HEK293T (cell line): Measurements from ENCODE around the gene PDX1.

ENCODE experiments used
- CTCF ChIA-PET: fragments of 350-600 bp; formaldehyde crosslinking; extraction: SDS; loops from one replicate; lab custom pipeline; 2021; ENCODE audit warnings: antibody characterized with exemption, inconsistent platforms; lab: Yijun Ruan, JAX
- POLR2A ChIA-PET: fragments of 350-600 bp; formaldehyde crosslinking; extraction: SDS; loops from one replicate; lab custom pipeline; 2020; ENCODE audit warnings: antibody characterized with exemption, inconsistent platforms; lab: Yijun Ruan, JAX
- DNase-seq: peaks from one replicate; pipeline ENCODE4 v3.0.0; 2012; ENCODE audit warnings: mixed read lengths; ENCODE audit errors: extremely low spot score
- ARNT ChIP-seq: fragments of 450-650 bp; IDR thresholded peaks from 2 replicates; pipeline ENCODE4 v1.6.1; 2017; ENCODE audit warnings: mild to moderate bottlenecking
- BHLHE40 ChIP-seq: fragments of 450-650 bp; IDR thresholded peaks from 2 replicates; pipeline ENCODE4 v1.6.1; 2016; ENCODE audit warnings: mild to moderate bottlenecking, moderate library complexity, borderline replicate concordance
- CTBP1 ChIP-seq: fragments of 450-650 bp; IDR thresholded peaks from 2 replicates; pipeline ENCODE4 v1.6.1; 2016; ENCODE audit warnings: borderline replicate concordance
- ELF4 ChIP-seq: fragments of 450-650 bp; IDR thresholded peaks from 2 replicates; pipeline ENCODE4 v1.6.1; 2017; ENCODE audit warnings: antibody characterized with exemption
- FOXA1 ChIP-seq: fragments of 450-650 bp; IDR thresholded peaks from 2 replicates; pipeline ENCODE4 v1.6.1; 2016; ENCODE audit warnings: mild to moderate bottlenecking
- FOXK2 ChIP-seq: fragments of 450-650 bp; IDR thresholded peaks from 2 replicates; pipeline ENCODE4 v1.6.1; 2016; ENCODE audit warnings: mild to moderate bottlenecking
- FOXM1 ChIP-seq: fragments of 450-650 bp; IDR thresholded peaks from 2 replicates; pipeline ENCODE4 v1.6.1; 2017; ENCODE audit warnings: mild to moderate bottlenecking, borderline replicate concordance
- HDGF ChIP-seq: fragments of 450-650 bp; IDR thresholded peaks from 2 replicates; pipeline ENCODE4 v1.6.1; 2017; ENCODE audit warnings: antibody characterized with exemption, borderline replicate concordance
- L3MBTL2 ChIP-seq: fragments of 450-650 bp; conservative IDR thresholded peaks from 2 replicates; pipeline ENCODE4 v1.6.1; 2016; ENCODE audit warnings: mild to moderate bottlenecking
- LEF1 ChIP-seq: fragments of 450-650 bp; IDR thresholded peaks from 2 replicates; pipeline ENCODE4 v1.6.1; 2017; ENCODE audit warnings: mild to moderate bottlenecking, borderline replicate concordance
- NFRKB ChIP-seq: fragments of 450-650 bp; IDR thresholded peaks from 2 replicates; pipeline ENCODE4 v1.6.1; 2016; ENCODE audit warnings: mild to moderate bottlenecking, moderate library complexity
- PKNOX1 ChIP-seq: fragments of 450-650 bp; IDR thresholded peaks from 2 replicates; pipeline ENCODE4 v1.6.1; 2016
- SP1 ChIP-seq: fragments of 450-650 bp; IDR thresholded peaks from 2 replicates; pipeline ENCODE4 v1.6.1; 2017
- SUZ12 ChIP-seq: fragments of 450-650 bp; IDR thresholded peaks from 2 replicates; pipeline ENCODE4 v1.6.1; 2016; ENCODE audit warnings: mild to moderate bottlenecking
- TARDBP ChIP-seq: fragments of 450-650 bp; IDR thresholded peaks from 2 replicates; pipeline ENCODE4 v1.6.1; 2016
- ZNF384 ChIP-seq: fragments of 450-650 bp; IDR thresholded peaks from 2 replicates; pipeline ENCODE4 v1.6.1; 2016

The PDX1 gene

DNA sequence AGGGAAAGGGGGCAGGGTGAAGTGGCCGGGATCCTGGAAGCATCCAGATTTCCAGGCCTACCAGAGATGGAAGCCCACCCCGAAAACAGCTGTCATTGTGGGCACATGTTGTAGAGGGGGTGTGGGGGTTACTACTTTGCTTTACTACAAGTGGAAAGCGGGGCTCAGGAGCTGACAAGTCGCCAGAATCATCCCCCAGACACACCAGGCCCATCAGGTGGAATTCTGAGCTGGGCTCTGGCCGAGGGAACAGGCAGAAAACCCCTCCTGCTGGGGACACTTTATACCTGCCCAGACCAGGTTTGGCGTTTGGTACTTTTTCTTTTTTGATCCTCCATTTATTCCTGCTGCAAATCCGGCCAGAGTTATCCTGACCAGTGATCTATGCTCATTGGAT is 45.5 kb downstream of the PDX1 start:
- ChIA-PET CTCF (interaction anchor here (0.9 to 1.7 kb wide), 3 partner anchors 12 to 139 kb away, joined by 3 to 7 read pairs (median 7); no protein-coding TSS in a partner anchor), POLR2A (interaction anchor here (1.3 kb wide), 1 partner anchor 10 kb away, joined by 3 read pairs; no protein-coding TSS in a partner anchor)
- DNase-seq, result no peak
- TF ChIP-seq FOXA1 (no peak), HDGF (no peak), FOXK2 (no peak), PKNOX1 (no peak), LEF1 (no peak), SUZ12 (no peak), ARNT (no peak), L3MBTL2 (no peak), NFRKB (no peak), ELF4 (no peak), TARDBP (no peak), CTBP1 (no peak)

GRCh38 chr13:27965740-27966640 is 46.2 kb downstream of the PDX1 start:
- POLR2A ChIA-PET, result interaction anchor here (1.3 kb wide), 1 partner anchor 10 kb away, joined by 3 read pairs; no protein-coding TSS in a partner anchor
- TF ChIP-seq FOXK2, result no peak
- TF ChIP-seq CTBP1, result no peak
- TF ChIP-seq FOXA1, result no peak
- no peak for TF ChIP-seq ARNT
- DNase-seq, result no peak
- CTCF ChIA-PET, result interaction anchor here (1.2 to 1.7 kb wide), 2 partner anchors 12 to 140 kb away, joined by 7 read pairs; no protein-coding TSS in a partner anchor

- no peak for DNase-seq
- TF ChIP-seq HDGF, result no peak
- no peak for TF ChIP-seq TARDBP
- no peak for TF ChIP-seq LEF1
- no peak for TF ChIP-seq FOXM1
- TF ChIP-seq SUZ12, result no peak
- no peak for TF ChIP-seq ARNT
- no peak for TF ChIP-seq ELF4
- TF ChIP-seq PKNOX1, result no peak
- no peak for TF ChIP-seq NFRKB
- no peak for TF ChIP-seq FOXA1
- no peak for TF ChIP-seq FOXK2
- no peak for TF ChIP-seq L3MBTL2
- no peak for TF ChIP-seq ZNF384
- TF ChIP-seq CTBP1, result no peak
- TF ChIP-seq BHLHE40, result no peak
- POLR2A ChIA-PET, result interaction anchor here (1.6 to 2.3 kb wide), 2 partner anchors 8 to 13 kb away, joined by 6 to 10 read pairs; no protein-coding TSS in a partner anchor
- CTCF ChIA-PET, result no interaction called here
Observed at GRCh38 chr13:27966641-27967202, 46.9 kb downstream of the PDX1 start.

- CTCF ChIA-PET, result interaction anchor here (0.7 to 1.7 kb wide), 4 partner anchors 14 to 605 kb away, joined by 3 to 5 read pairs (median 4); no protein-coding TSS in a partner anchor
- peak; percentile 37 for DNase-seq
- POLR2A ChIA-PET, result interaction anchor here (1.1 to 2.3 kb wide), 5 partner anchors 8 to 14 kb away, joined by 5 to 10 read pairs (median 6); no protein-coding TSS in a partner anchor
- TF ChIP-seq CTBP1 (peak; percentile 7; the same call in 1 of the 2 replicates), LEF1 (no peak), L3MBTL2 (peak; percentile 67), ZNF384 (no peak), PKNOX1 (peak; percentile 85)
Observed at GRCh38 chr13:27967203-27967735, 47.5 kb downstream of the PDX1 start.

DNA sequence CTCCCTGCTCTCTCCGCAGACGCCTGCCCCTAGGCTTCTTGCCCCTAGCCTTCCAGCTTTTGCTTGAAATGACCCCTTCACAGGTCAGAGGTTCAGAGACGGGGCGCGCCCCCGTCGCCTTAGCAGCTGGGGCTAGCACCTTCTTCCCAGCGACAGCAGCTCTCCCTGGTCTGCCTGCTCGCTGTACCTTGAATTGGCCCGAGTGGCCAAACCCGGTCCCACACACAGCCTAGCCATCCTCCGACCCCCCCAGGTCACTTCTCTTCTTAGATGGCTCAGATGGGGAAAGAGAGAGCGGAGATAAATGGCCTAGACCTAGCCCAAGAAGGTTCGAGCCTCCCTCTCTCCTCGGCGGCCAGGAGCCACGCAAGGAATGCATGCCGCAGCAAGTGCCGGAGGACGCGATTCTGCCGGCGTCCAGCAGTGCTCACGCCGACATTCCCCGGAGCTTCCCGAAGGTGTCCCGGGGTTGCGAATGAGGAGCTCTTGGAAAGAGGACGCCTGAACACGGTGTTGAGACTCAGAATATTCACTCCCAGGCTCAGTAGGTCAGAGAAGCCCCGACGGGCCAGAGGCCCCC is 48.0 kb downstream of the PDX1 start:
- ChIA-PET CTCF (interaction anchor here (0.7 to 1.7 kb wide), 4 partner anchors 14 to 605 kb away, joined by 3 to 5 read pairs (median 4); no protein-coding TSS in a partner anchor), POLR2A (interaction anchor here (1.1 to 2.3 kb wide), 6 partner anchors 8 to 141 kb away, joined by 4 to 10 read pairs (median 6); no protein-coding TSS in a partner anchor)
- peak; percentile 41 for DNase-seq
- TF ChIP-seq FOXK2, result no peak
- no peak for TF ChIP-seq SP1
- no peak for TF ChIP-seq BHLHE40
- no peak for TF ChIP-seq NFRKB
- no peak for TF ChIP-seq HDGF
- no peak for TF ChIP-seq PKNOX1
- TF ChIP-seq ZNF384, result no peak
- TF ChIP-seq SUZ12, result no peak
- no peak for TF ChIP-seq TARDBP
- TF ChIP-seq FOXM1, result no peak
- no peak for TF ChIP-seq CTBP1
- no peak for TF ChIP-seq ELF4
- no peak for TF ChIP-seq FOXA1
- TF ChIP-seq ARNT, result no peak
